Lower leg skin (tissue), 4 donors: ENCODE measurements around the gene MUC3A. TPM values are rescaled to one million over a fixed set of nuclear protein-coding genes. Genes with fewer than 3 reads are reported as not detected.

ENCODE experiments used
- DNase-seq, 2 donors: peaks; one replicate each; pipeline ENCODE4 v3.0.0-alpha.2; 2019; ENCODE audit warnings: low spot score in 2 of 2
- H3K4me3 ChIP-seq: fragments of 200-600 bp; sonication (generic); 2 replicates; pipeline ENCODE4 v1.5.1; 2017; ENCODE audit warnings: mild to moderate bottlenecking, low read depth; ENCODE audit not compliant: poor library complexity, severe bottlenecking
- POLR2A ChIP-seq, 2 donors: fragments of 450-650 bp; IDR thresholded peaks; one replicate each; pipeline ENCODE4 v1.6.1; 2016 to 2017; ENCODE audit warnings: antibody characterized with exemption in 2 of 2, mild to moderate bottlenecking in 1 of 2, moderate library complexity in 1 of 2
- WGBS, 2 donors: methylation state at CpG; one replicate each; pipeline ENCODE4 v1.1.5; 2018; 5-methylcytosine and 5-hydroxymethylcytosine counted together
- intact Hi-C: fragments of 100-400 bp; cut with DNase I; formaldehyde crosslinking; loops from one replicate; pipeline ENCODE4 v1.15.0; 2023; ENCODE audit warnings: low total_unique reads
- total RNA-seq, 4 donors: library from RNA; depleted of rRNA; stranded (reverse); fragments of >200 nt; gene quantifications; one replicate each; pipeline ENCODE4 v1.1.0, GENCODE V29; 2016
- TF ChIP-seq, protein P1 (sequence below), 3 donors: fragments of 450-650 bp; IDR thresholded peaks; one replicate each; pipeline ENCODE4 v1.5.1; 2016; ENCODE audit warnings: antibody characterized with exemption in 3 of 3, mild to moderate bottlenecking in 3 of 3, moderate library complexity in 2 of 3

The MUC3A gene
- total RNA-seq, 4 donors from 2014 or later, result 0.03 to 0.67 (median 0.12) TPM; not detected in 1

DNA sequence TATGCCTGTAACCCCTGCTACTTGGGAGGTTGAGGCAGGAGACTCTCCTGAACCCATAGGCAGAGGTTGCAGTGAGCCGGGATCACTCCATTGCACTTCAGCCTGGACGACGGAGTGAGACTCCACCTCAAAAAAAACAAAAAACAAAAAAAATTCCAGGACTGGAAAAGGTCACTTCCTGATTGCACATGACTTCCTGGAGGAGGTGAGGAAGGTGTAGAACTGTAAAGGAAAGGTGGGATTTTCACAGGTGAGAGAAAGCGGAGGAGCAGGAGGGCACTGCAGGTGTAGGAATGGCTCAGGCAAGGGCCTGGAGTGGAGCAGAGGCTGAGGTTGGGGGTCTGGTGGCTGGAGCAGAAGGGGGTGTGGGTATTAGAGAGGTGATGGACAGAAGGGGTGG is 3.2 kb upstream of the MUC3A start:
- no peak overlapping the region for H3K4me3 ChIP-seq
- intact Hi-C loops, result no loop called here
- WGBS, 2 donors, result 79 to 86% methylated on average over 4 of the region's 4 CpGs
- TF ChIP-seq, protein P1, sequence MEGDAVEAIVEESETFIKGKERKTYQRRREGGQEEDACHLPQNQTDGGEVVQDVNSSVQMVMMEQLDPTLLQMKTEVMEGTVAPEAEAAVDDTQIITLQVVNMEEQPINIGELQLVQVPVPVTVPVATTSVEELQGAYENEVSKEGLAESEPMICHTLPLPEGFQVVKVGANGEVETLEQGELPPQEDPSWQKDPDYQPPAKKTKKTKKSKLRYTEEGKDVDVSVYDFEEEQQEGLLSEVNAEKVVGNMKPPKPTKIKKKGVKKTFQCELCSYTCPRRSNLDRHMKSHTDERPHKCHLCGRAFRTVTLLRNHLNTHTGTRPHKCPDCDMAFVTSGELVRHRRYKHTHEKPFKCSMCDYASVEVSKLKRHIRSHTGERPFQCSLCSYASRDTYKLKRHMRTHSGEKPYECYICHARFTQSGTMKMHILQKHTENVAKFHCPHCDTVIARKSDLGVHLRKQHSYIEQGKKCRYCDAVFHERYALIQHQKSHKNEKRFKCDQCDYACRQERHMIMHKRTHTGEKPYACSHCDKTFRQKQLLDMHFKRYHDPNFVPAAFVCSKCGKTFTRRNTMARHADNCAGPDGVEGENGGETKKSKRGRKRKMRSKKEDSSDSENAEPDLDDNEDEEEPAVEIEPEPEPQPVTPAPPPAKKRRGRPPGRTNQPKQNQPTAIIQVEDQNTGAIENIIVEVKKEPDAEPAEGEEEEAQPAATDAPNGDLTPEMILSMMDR (IDR thresholded peaks at IDR 0.05), result no peak
- TF ChIP-seq POLR2A (IDR thresholded peaks at IDR 0.05), result no peak
- DNase-seq, result no peak

DNA sequence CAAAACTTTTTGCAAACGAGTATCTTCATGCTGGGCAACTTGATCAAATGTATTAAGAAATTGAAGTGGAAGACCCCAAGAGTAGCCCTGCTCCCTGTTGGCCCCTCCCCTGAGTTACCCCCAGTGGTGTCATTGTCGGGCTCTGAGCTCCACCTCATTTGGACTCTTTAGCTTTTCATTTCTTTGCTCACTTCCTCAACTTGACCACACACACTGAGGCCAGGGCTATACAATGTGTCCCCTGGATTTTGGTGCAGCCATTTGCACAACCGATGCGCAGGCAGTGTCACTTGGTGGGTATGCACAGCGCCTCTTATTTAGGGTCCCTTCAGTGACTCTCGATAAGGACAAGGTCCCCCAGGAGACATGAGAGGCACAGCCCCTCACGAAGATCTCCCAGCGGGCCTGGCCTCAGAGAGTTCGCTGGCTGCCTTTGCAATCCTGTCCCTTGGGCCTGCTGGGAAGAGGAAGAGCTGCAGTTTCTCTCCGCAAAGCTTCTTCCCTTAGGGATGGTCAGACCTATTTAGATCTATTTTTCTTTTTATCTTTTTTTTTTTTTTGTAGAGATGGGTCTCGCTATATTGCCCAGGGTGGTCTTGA is 2.5 kb upstream of the MUC3A start:
- no peak for DNase-seq
- WGBS, 2 donors, result 72 to 80% methylated on average over 11 of the region's 11 CpGs
- TF ChIP-seq POLR2A (IDR thresholded peaks at IDR 0.05), result no peak
- intact Hi-C loops, result no loop called here
- H3K4me3 ChIP-seq, result no peak overlapping the region

DNA sequence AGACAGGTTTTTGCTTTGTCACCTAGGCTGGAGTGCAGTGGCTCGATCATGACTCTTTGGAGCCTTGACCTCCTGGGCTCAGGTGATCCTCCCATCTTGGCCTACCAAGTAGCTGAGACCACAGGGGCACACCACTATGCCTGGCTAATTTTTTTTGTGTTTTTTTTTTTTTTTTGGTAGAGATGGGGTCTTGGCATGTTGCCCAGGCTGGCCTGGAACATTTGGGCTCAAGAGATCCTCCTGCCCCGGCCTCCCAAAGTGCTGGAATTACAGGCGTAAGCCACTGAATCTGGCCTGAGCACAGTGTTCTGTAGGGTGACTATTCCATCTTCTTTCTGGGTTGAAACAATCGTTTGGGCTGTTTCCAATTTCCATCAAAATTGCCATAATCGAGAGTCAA is 1.5 kb upstream of the MUC3A start:
- intact Hi-C loops, result no loop called here
- TF ChIP-seq, protein P1 (IDR thresholded peaks at IDR 0.05), result no peak
- no peak for TF ChIP-seq POLR2A (IDR thresholded peaks at IDR 0.05)
- no peak overlapping the region for H3K4me3 ChIP-seq
- 79 to 84% methylated on average over 5 of the region's 5 CpGs for WGBS, 2 donors
- DNase-seq, result no peak

DNA sequence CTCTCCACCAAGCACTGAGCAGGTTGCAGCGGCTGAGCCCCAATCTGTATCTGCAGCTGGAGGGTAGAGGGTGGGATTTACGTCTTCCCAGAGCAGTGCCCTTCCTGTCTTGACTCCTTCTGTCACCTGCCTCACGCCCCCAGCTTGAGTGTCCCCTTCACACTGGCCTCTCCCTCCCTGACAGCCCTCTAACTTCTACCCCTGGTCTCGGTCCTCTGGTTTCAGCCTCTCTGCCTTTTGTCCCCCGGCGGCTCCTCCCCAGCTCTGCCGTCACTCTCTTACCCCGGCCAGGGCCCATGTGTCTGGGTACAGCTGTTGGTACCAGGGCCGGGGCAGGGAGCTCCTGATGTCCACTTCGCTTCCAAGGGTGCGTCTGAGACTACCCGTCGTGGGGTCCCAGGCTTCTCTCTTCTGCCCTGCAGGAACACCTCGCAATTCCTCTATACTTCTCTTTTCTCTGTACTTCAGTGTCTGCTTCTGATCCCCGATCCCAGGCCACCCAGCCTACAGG is 654 bp downstream of the MUC3A start:
- WGBS, 2 donors, result 41 to 49% methylated on average over 15 of the region's 15 CpGs
- intact Hi-C loops, result no loop called here
- H3K4me3 ChIP-seq, result no peak overlapping the region
- no peak for TF ChIP-seq POLR2A (IDR thresholded peaks at IDR 0.05)
- TF ChIP-seq, protein P1 (IDR thresholded peaks at IDR 0.05), result no peak
- no peak for DNase-seq

DNA sequence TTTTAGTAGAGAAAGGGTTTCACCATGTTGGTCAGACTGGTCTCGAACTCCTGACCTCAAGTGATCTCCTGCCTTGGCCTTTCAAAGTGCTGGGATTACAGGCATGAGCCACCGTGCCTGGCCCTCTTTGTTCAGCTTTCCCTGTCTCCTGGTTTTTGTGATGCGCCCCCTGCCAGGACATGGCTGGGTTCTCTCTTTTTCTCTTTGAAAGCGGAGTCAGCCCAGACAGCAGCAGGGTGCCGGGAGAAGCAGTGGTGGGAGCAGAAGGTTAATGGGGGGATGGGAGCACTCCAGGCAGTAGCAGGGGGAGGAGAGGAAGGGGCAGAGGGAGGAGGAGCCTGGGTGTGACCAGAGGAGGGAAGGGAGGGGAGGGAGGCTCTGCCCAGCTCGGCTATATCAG is 1.8 kb downstream of the MUC3A start:
- DNase-seq, result no peak
- no peak for TF ChIP-seq POLR2A (IDR thresholded peaks at IDR 0.05)
- TF ChIP-seq, protein P1 (IDR thresholded peaks at IDR 0.05), result no peak
- 44 to 48% methylated on average over 6 of the region's 6 CpGs for WGBS, 2 donors

DNA sequence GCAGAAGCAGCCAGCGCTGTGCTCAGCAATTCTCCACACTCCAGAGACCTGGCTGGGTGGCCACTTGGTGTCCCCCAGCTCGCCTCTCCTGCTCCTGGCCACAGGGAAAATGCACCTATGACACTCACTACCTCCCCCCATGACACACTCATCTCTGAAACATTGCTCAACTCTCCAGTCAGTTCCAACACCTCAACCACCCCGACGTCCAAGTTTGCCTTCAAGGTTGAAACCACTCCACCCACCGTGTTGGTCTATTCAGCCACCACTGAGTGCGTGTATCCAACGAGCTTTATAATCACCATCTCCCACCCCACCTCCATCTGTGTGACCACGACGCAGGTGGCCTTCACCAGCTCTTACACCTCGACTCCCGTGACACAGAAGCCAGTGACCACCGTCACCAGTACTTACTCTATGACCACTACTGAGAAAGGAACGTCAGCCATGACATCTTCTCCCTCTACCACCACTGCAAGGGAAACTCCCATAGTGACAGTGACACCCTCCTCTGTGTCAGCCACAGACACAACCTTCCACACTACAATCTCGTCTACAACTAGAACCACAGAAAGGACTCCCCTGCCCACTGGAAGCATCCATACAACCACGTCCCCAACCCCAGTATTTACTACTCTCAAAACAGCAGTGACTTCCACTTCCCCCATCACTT is 2.7 kb downstream of the MUC3A start:
- TF ChIP-seq POLR2A (IDR thresholded peaks at IDR 0.05), result no peak
- TF ChIP-seq, protein P1 (IDR thresholded peaks at IDR 0.05), result no peak
- intact Hi-C loops, result no loop called here
- 71 to 74% methylated on average over 15 of the region's 15 CpGs for WGBS, 2 donors

More for the DNA sequence above, 1.8 kb downstream of the MUC3A start:
- intact Hi-C loops, result no loop called here
- no peak overlapping the region for H3K4me3 ChIP-seq

More for the DNA sequence above, 2.7 kb downstream of the MUC3A start:
- no peak for DNase-seq
- no peak overlapping the region for H3K4me3 ChIP-seq
